ENCODE measurements around the gene MAB21L3. TPM values are rescaled to one million over a fixed set of nuclear protein-coding genes. Genes with fewer than 3 reads are reported as not detected.

The MAB21L3 gene
- total and polyA plus RNA-seq, 2 of the 13 experiments (the other 11 are each of a cell fraction or from before 2014, with no cell fraction given): 0.55 to 4.1 TPM

DNA sequence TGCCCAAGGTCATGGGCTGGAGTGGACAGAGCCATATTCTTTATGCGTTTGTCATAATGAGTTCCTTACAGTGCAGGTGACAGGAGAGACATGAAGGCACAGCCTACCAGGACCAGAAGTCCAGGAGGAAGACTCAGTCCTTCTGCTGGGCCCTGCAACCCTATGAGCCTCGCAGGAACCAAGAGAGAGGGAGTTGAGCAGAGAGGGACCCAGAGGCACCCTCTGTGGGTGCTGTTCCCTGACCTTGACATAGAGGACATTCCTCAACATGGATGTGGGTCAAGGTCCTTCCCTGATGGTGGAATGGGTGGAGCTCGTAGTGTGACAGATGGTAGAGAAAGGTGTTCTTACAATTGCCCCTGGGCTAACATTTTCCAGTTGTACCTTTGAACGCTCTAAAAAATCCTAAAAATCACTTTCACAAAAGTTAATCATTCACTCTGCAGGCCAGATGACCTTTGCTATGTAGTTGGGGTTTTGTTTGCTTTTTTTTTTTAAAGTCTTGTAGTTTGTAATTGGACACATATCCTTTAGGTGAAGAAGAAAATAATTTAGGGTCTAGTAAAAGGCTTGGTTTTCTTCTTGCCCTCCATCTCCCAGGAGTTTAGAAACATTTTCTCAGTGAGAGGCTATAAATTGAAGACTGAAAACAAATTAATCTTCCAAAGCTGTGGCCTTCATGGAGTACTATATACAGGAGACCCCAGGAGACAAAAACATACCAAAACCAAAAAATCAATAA lies 41.9 kb downstream of the MAB21L3 start (continued):
- TF ChIP-seq ZBTB43 (CRISPR knock-in tag; conservative IDR thresholded peaks at IDR 0.05): peak; percentile 87
- TF ChIP-seq FOXA3 (CRISPR knock-in tag; IDR thresholded peaks at IDR 0.05): peak; percentile 68
- TF ChIP-seq ZNF704 (CRISPR knock-in tag; IDR thresholded peaks at IDR 0.05; ENCODE audit: borderline replicate concordance): no peak
- TF ChIP-seq NCOR1 (IDR thresholded peaks at IDR 0.05; ENCODE audit: borderline replicate concordance, low read length): peak; percentile 92
- no peak for TF ChIP-seq ZNF772 (CRISPR knock-in tag; IDR thresholded peaks at IDR 0.05)
- peak; percentile 96 for TF ChIP-seq LCORL (IDR thresholded peaks at IDR 0.05)
- peak; percentile 94 for TF ChIP-seq LCORL (CRISPR knock-in tag; IDR thresholded peaks at IDR 0.05)
- TF ChIP-seq ISL2 (CRISPR knock-in tag; IDR thresholded peaks at IDR 0.05): peak; percentile 92
- TF ChIP-seq FOXP4 (CRISPR knock-in tag; IDR thresholded peaks at IDR 0.05): peak; percentile 81
- no peak for TF ChIP-seq SIN3B (IDR thresholded peaks at IDR 0.05; ENCODE audit: low read length)
- TF ChIP-seq RARG (CRISPR knock-in tag; IDR thresholded peaks at IDR 0.05; ENCODE audit: low read depth): no peak
- TF ChIP-seq TP53 (CRISPR knock-in tag; conservative IDR thresholded peaks at IDR 0.05): no peak
- TF ChIP-seq, protein P1, sequence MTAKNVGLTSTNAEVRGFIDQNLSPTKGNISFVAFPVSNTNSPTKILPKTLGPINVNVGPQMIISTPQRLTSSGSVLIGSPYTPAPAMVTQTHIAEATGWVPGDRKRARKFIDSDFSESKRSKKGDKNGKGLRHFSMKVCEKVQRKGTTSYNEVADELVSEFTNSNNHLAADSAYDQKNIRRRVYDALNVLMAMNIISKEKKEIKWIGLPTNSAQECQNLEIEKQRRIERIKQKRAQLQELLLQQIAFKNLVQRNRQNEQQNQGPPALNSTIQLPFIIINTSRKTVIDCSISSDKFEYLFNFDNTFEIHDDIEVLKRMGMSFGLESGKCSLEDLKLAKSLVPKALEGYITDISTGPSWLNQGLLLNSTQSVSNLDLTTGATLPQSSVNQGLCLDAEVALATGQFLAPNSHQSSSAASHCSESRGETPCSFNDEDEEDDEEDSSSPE (CRISPR knock-in tag; IDR thresholded peaks at IDR 0.05): no peak; the same call in 1 of the 2 replicates
- TF ChIP-seq EP300 (IDR thresholded peaks at IDR 0.05; ENCODE audit: low read depth in 2 of 2, low read length in 2 of 2): peak in 1 of 2 experiments; percentile 91; a peak in 2 of 4 replicates
- TF ChIP-seq EP300 (CRISPR knock-in tag; IDR thresholded peaks at IDR 0.05; ENCODE audit: borderline replicate concordance): peak; percentile 72; the same call in 1 of the 2 replicates
- TF ChIP-seq CERS6 (CRISPR knock-in tag; IDR thresholded peaks at IDR 0.05): no peak
- no peak for TF ChIP-seq RFXANK (CRISPR knock-in tag; IDR thresholded peaks at IDR 0.05)
- TF ChIP-seq, protein P2, sequence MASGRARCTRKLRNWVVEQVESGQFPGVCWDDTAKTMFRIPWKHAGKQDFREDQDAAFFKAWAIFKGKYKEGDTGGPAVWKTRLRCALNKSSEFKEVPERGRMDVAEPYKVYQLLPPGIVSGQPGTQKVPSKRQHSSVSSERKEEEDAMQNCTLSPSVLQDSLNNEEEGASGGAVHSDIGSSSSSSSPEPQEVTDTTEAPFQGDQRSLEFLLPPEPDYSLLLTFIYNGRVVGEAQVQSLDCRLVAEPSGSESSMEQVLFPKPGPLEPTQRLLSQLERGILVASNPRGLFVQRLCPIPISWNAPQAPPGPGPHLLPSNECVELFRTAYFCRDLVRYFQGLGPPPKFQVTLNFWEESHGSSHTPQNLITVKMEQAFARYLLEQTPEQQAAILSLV (CRISPR knock-in tag; IDR thresholded peaks at IDR 0.05; ENCODE audit: borderline replicate concordance): 0 out of 2 replicates have a peak, but pooled peaks have one; percentile 39
- peak; percentile 16; the same call in 1 of the 2 replicates for TF ChIP-seq ZNF607 (CRISPR knock-in tag; IDR thresholded peaks at IDR 0.05; ENCODE audit: borderline replicate concordance)
- TF ChIP-seq NR2C2 (CRISPR knock-in tag; IDR thresholded peaks at IDR 0.05; ENCODE audit: borderline replicate concordance): peak; percentile 74; the same call in 1 of the 2 replicates
